Natural killer cell (primary cell): ENCODE results near the gene COX6A2. TPM values are rescaled to one million over a fixed set of nuclear protein-coding genes. Genes with fewer than 3 reads are reported as not detected.

Experiments
- ATAC-seq, 3 donors: fragments of 150-1000 bp in 2 of 3; fragments of 200-7000 bp in 1 of 3; cut with Tn5 transposase; 1 replicate in 1 of 3; 2 replicates in 2 of 3; pipeline ENCODE4 v1.10.0; 2021; ENCODE audit warnings: mild to moderate bottlenecking in 2 of 3, moderate library complexity in 2 of 3
- DNase-seq, 2 donors: peaks; one replicate each; pipeline versions ENCODE4 v3.0.0 to v3.0.0-alpha.2; 2013 to 2021; ENCODE audit warnings: mixed read lengths in 1 of 2
- H3K27ac ChIP-seq: one replicate; pipeline ENCODE4 v1.5.1; 2013; ENCODE audit warnings: mild to moderate bottlenecking, low read length
- H3K27me3 ChIP-seq: one replicate; pipeline ENCODE4 v1.6.1; 2013; ENCODE audit warnings: low read length; ENCODE audit not compliant: control insufficient read depth, insufficient read depth
- H3K36me3 ChIP-seq: one replicate; pipeline ENCODE4 v1.6.1; 2013; ENCODE audit warnings: low read length; ENCODE audit not compliant: control insufficient read depth, insufficient read depth
- H3K4me1 ChIP-seq: one replicate; pipeline ENCODE4 v1.6.1; 2013; ENCODE audit warnings: low read length; ENCODE audit not compliant: control insufficient read depth, insufficient read depth
- H3K4me3 ChIP-seq: one replicate; pipeline ENCODE4 v1.5.1; 2013; ENCODE audit warnings: low read length
- H3K9me3 ChIP-seq: one replicate; pipeline ENCODE4 v1.6.1; 2013; ENCODE audit warnings: low read length; ENCODE audit not compliant: control insufficient read depth, insufficient read depth
- H3K27ac Mint-ChIP-seq, 2 donors: one replicate each; pipeline ENCODE4 v1.8.0; 2022; ENCODE audit warnings: mild to moderate bottlenecking in 2 of 2, mixed read lengths in 2 of 2, moderate library complexity in 1 of 2
- H3K27me3 Mint-ChIP-seq, 2 donors: one replicate each; pipeline ENCODE4 v1.8.0; 2022; ENCODE audit warnings: low read depth in 2 of 2, mixed read lengths in 2 of 2
- H3K36me3 Mint-ChIP-seq: one replicate; pipeline ENCODE4 v1.8.0; 2022; ENCODE audit warnings: mixed read lengths
- H3K4me1 Mint-ChIP-seq, 2 donors: one replicate each; pipeline ENCODE4 v1.8.0; 2022; ENCODE audit warnings: mixed read lengths in 2 of 2
- H3K4me3 Mint-ChIP-seq: one replicate; pipeline ENCODE4 v1.8.0; 2022; ENCODE audit warnings: mild to moderate bottlenecking, moderate library complexity, mixed read lengths
- H3K9me3 Mint-ChIP-seq, 2 donors: one replicate each; pipeline ENCODE4 v1.8.0; 2022; ENCODE audit warnings: mixed read lengths in 2 of 2
- CTCF ChIP-seq: fragments of 200-600 bp; IDR thresholded peaks from one replicate; pipeline ENCODE4 v1.8.0; 2022; ENCODE audit warnings: antibody characterized with exemption
- WGBS: methylation state at CpG from one replicate; pipeline ENCODE4 v1.1.7; 2013; ENCODE audit warnings: missing lambda C conversion rate; ENCODE audit not compliant: insufficient coverage; 5-methylcytosine and 5-hydroxymethylcytosine counted together
- intact Hi-C: fragments of 100-400 bp; cut with micrococcal nuclease; formaldehyde crosslinking; loops from one replicate; pipeline ENCODE4 v1.14.2; 2022
- total RNA-seq, 4 donors: library from RNA; stranded (reverse); fragments of 120-200 nt in 1 of 4; gene quantifications; one replicate each; pipeline versions ENCODE4 v1.2.3 to v1.2.4, GENCODE V29; 2013 to 2022

The COX6A2 gene
- total RNA-seq, 3 donors from 2014 or later (not counting 1 experiment from before 2014, with no cell fraction given), result not detected

- H3K36me3 ChIP-seq, result no peaks in the 10 kb centered on the region
- no peaks in the 10 kb centered on the region for H3K9me3 Mint-ChIP-seq
- H3K4me3 Mint-ChIP-seq, result no peak overlapping the region
- peaks cover 43% of the 10 kb centered on the region for H3K4me1 ChIP-seq
- DNase-seq (no peak), ATAC-seq (no peak)
- 100% methylated on average over 3 of the region's 3 CpGs for WGBS
- no peaks in the 10 kb centered on the region for H3K27me3 ChIP-seq
- intact Hi-C loops, result loop anchor here (10.0 kb wide), 1 partner anchor 95 kb away; no protein-coding TSS in a partner anchor
- no peak overlapping the region for H3K27ac ChIP-seq
- no peak for TF ChIP-seq CTCF
- H3K36me3 Mint-ChIP-seq, result no peaks in the 10 kb centered on the region
- H3K9me3 ChIP-seq, result no peaks in the 10 kb centered on the region
- H3K27ac Mint-ChIP-seq, result no peak overlapping the region
- peaks cover 26 to 37% of the 10 kb centered on the region in 2 donors for H3K4me1 Mint-ChIP-seq
- no peaks in the 10 kb centered on the region for H3K27me3 Mint-ChIP-seq
- no peak overlapping the region for H3K4me3 ChIP-seq
Measured at GRCh38 chr16:31429796-31430195, 1.6 kb upstream of the COX6A2 start.

- Mint-ChIP-seq H3K9me3 (no peaks in the 10 kb centered on the region), H3K36me3 (no peaks in the 10 kb centered on the region), H3K4me3 (peak overlapping the region; percentile 6), H3K4me1 (peaks cover 26 to 37% of the 10 kb centered on the region in 2 donors), H3K27me3 (no peaks in the 10 kb centered on the region), H3K27ac (no peak overlapping the region)
- Histone ChIP-seq H3K27me3 (no peaks in the 10 kb centered on the region), H3K4me1 (peaks cover 44% of the 10 kb centered on the region), H3K27ac (no peak overlapping the region), H3K4me3 (no peak overlapping the region), H3K36me3 (no peaks in the 10 kb centered on the region), H3K9me3 (no peaks in the 10 kb centered on the region)
- ATAC-seq (no peak), DNase-seq (no peak)
- TF ChIP-seq CTCF, result no peak
- WGBS, result 25% methylated on average over 1 of the region's 1 CpG
- intact Hi-C loops, result no loop called here
Measured at GRCh38 chr16:31429314-31429713, 1.2 kb upstream of the COX6A2 start.

- DNase-seq (no peak), ATAC-seq (no peak)
- Histone ChIP-seq H3K4me3 (no peak overlapping the region), H3K36me3 (no peaks in the 10 kb centered on the region), H3K27ac (no peak overlapping the region), H3K9me3 (no peaks in the 10 kb centered on the region), H3K27me3 (no peaks in the 10 kb centered on the region), H3K4me1 (peaks cover 50% of the 10 kb centered on the region)
- Mint-ChIP-seq H3K36me3 (no peaks in the 10 kb centered on the region), H3K4me3 (peak overlapping the region; percentile 78), H3K4me1 (peaks cover 28 to 42% of the 10 kb centered on the region in 2 donors), H3K27ac (peak overlapping the region in 1 of 2 donors; percentile 58), H3K9me3 (no peaks in the 10 kb centered on the region), H3K27me3 (no peaks in the 10 kb centered on the region)
- TF ChIP-seq CTCF, result no peak
- intact Hi-C loops, result no loop called here
- 92% methylated on average over 6 of the region's 7 CpGs for WGBS
Measured at GRCh38 chr16:31428638-31429247, 583 bp upstream of the COX6A2 start.
